ENCODE data around the gene HOXA10.

HOXA10 gene

DNA sequence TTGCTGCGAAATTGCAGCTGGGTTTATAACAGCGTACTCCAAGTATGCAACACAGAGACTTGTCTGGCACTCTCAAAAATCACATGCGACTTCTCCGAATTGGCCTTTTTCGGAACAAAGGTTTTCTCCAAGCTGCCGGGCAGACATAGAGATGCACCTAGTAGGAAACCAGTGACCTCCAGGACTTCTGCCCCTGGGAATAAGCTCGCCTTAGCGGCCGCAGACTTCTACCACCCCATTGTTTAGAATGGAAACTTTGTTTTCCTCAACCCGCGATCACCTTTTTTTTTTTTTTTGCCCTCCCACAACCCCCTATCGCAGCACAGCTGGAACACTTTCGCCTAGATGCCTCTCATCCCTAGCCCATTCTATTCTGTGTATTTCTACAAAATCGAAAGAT lies 4.9 kb upstream of the HOXA10 start:
- DNase-seq: no peak

- no peak for DNase-seq
These were observed 4.2 kb upstream of the HOXA10 start for GRCh38 chr7:27178366-27178765.

GRCh38 chr7:27177795-27178320 lies 3.7 kb upstream of the HOXA10 start:
- DNase-seq: no peak

DNA sequence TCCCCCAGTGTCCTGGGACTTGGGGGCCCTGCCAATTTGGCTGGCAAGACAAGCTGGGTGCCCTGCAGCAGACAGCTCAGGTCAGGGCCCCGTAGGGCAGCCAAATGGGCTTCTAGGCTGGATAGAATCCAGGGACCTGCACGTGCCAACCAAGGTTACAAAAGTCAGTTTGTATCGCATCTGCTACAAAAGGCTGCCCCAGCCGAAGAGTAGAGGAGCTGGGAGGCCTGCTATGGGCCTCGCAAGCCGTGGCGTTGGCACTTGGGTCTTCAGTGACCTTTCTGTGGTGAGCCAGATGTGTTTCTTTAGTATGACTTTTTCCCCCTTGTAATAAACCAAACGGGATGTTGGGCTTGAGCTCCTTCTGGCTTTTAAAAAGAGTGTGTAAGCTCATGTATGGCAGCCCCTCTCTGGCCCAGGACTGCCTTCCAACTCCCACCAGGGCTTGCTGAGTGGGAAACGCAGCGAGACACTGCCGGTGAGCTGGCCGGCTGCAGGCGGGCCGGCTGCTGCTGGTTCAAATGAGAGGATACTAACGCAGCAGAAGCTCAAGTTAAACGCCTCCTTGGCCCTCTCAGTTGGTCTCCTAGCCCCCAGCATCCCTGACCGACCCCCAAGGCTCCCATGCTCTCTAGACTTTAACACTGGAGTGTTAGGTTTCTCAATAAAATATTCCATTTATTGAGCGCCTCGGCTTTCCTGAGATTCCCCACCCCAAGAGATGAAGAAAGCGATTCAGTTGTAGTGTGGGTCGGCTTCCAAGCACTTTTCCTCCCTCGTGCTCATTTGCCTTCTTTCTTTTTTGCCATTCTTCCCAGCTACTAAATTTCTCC lies 3.1 kb upstream of the HOXA10 start:
- DNase-seq: no peak

DNA sequence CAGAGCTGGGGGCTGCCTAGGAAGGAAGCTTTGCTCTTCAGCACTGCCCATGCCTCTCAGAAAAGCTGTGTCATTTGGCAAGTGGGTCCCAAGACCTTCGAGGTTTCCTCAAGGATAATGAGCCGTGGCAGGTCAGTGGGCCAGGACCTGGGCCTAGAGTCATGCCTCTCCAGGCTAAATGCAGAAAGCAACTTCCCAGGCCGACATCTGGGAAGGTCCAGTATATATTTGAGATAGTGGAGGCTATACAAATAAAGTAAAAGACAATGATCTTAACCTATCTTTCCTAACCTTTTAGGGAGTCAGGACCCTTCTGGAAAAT lies 2.4 kb upstream of the HOXA10 start:
- DNase-seq: no peak

DNA sequence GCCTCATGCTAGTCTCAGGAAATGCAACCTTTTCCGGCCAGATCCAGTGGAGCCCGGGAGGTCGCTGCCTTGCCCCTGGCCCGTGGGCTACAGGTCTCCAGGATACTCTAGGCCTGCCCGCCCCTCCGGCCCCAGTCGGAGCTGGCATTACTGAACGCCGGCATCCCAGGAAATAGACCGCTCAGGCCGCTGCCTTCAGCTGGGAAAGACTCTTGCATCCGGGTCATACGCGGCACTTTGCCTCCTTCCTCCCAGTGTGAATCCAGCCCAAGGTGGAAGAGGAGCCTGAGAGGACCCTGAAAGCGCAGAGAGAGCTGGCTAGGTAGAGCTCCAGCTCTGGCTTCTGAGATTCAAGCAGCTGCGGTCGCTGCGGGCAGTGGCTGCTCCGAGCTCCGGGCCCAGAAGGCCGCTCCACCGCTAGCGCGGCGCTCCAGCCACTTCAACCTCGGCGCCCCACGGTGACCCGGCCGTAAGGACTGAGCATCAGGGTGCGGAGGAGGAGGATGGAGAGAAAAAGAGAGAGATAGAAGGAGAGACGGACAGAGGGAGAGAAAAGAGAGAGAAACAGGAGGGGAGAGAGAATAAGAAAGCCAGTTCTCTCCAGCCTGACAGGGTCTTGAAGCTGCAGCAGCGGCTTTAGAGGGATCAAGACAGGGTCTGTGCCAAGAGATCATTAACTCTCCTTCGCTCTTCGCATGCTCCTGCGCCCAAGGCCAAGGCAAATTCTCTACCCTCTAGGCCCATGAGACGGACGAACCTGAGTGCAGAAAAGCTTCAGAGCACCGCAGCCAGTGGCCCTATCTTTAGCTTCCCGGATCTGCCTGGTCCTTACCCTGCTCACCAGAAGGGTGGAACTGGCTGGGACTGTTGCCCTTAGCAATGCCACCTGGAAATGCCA lies 1.8 kb upstream of the HOXA10 start:
- no peak for DNase-seq

DNA sequence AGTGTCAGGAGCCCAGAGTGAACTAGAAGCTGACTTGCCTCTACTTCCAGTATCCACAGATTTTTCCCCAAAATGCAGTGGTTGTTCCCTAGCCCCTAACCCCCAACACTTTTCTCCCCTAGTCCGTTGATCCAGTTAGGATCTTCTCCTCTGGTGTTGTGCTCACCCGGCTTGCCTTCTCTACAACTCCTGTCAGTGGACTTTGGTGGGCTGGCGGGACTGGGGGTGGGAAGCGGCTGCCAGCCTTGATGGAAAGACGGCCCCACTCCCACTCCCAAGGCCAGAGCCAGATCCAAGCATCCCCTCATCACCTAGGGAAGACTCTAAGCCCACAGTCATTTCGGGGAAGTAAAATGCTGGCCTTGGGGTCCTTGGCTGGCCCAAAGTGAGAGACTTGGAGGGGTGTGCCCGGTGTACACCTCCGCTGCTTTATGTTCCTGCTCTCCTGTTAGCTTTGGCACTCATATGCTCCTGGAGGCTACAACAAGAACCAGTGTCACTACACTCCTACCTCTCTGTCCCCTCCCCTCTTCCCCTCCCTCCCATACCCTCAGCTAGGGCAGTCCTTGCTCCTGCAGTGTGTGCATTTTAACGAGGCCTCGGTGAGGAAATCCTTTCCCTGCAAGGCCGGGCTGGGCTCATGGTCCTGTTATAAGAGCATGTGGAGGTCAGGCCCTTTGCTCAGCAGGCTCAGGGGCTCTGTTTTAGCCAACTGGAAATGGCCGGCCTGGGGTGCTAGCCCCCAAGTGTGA lies 930 bp upstream of the HOXA10 start:
- no peak for DNase-seq

DNA sequence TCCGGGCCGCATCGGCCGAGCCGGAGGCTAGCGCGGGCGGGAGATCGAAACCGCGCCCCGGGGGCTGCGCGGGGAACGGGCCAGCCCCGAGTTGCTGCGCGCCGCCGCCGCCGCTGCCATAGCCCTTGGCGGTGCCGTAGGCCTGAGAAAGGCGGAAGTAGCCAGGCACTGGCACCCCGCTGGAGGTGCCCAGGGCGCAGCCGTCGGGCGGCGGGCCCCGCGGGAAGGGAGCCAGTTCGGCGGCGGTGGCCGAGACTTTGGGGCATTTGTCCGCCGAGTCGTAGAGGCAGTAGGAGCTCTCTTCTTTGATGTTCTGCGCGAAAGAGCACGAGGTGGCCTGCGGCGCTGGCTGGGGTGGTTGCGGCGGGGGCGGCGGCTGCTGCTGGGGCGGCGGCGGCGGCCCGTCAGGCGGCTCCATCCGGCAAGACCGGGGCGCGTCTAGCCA lies 587 bp downstream of the HOXA10 start:
- peak; percentile 26 for DNase-seq

DNA sequence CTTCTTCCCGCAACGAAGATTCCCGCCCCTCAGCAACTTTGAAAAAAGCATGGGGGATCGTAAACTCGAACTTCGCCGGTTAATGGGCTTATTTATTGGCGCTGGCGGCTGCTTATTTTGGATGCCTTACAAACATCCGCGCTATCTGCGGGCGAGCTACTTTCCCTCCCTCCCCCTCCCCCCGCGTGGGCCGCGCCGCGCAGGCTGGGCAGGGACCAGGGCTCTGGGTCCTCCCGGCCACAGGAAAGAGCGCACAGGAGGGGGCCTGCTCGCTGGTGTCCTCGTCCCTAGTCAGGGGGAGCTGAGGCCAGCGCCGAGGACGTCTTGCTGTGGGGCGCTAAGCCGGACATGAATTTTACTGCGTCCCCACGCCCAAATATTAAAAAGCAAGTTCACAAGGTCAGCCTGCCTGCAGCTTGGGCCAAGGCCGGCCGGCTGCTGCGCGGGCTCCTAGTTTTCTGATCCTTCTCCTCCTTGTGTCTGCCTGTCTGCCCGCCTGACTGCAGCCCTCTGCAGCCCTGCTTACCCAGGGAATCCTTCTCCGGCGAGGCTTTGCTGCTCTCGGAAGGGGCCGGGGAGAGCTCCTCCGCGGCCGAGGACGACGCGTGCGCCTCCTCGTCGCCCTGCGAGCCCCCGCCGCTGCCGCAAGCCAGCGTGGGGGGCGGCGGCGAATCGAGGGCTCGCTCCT lies 1.2 kb downstream of the HOXA10 start:
- no peak for DNase-seq

DNA sequence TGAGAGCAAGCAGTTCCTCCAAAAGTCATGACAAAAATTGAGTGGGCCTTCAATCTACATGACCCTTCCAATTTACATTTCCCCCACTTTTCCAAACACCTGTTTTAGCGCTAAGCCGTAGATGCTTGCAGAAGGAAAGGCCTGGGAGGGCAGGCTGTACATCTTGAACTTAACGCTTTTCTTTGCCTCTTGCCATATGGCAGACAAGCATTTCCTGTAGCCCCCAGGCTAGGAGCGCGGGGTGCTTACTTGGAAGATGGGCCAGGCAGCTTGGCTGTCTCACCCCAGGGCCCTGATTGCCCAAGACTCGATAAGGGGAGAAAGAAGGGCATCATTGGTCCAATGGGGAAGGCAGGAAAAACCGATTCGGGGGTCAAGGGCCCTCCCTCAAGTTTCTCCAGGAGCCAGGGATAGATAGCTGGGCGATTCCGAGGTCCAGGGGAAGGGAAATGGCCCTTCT lies 1.8 kb downstream of the HOXA10 start:
- DNase-seq: no peak

GRCh38 chr7:27171637-27172314 lies 2.3 kb downstream of the HOXA10 start:
- DNase-seq: no peak

- no peak for DNase-seq
These were observed 2.8 kb downstream of the HOXA10 start for GRCh38 chr7:27171325-27171636.

GRCh38 chr7:27170426-27171324 lies 3.4 kb downstream of the HOXA10 start:
- DNase-seq: no peak

DNA sequence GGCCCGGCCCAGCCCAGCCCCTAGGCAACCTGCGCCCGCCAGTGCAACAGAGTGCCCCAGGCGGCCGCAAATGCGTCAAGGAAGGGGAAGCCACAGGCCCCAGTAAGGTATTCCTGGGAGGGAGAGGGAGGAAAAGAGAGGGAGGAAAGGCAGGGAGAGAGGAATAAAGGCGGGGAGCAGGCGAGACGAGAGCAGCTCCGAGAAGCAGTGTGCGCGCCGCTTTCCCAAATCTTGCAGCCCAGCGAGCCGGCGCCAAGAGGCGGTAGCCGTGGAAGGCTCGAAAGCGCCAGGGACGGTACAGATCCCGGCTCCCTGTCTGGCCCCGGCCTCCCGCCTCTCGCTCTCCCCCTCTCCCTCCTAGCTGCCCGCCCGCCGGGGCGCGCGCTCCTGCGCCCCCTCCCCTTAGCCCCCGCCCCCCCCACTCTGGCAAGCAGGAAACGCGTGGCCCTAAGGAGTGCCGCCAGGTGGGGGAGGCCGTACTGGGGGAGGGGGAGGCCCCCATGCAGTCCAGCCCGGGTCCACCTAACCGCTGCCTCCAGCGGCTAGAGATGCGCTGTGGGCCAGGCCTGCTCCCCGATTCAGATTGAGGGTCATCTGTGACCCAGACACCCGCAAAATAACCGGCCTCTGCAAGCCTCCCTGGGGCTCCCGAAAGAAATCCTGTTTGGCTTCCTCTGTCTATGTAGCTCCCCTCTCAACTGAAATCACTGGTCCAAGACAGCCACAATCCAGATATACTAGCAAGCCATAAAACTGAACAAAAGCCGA lies 4.3 kb downstream of the HOXA10 start:
- no peak for DNase-seq

- no peak for DNase-seq
These were observed 5.7 kb downstream of the HOXA10 start for GRCh38 chr7:27168265-27168947.

DNA sequence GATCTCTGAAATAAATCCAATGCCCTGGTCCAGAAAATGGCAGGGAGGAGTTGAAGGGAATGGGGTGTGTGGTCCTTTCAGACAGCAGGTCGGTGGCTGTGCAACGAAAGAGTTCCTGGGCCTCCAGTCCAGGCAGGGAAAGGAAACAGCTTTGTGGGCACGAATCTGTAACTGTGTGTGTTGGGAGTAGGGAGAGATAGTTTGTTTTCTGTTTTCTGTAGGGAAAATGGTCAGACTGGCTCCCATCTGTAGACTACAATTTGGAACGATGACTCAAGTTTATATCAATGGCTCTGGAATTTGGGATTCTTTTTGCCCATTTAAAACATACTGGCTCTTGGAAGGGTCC lies 6.2 kb downstream of the HOXA10 start:
- DNase-seq: no peak

GRCh38 chr7:27166531-27167505 lies 7.3 kb downstream of the HOXA10 start:
- no peak for DNase-seq

GRCh38 chr7:27165996-27166530 lies 8.1 kb downstream of the HOXA10 start:
- DNase-seq: no peak

Data from CD4-positive, alpha-beta T cell treated with Interleukin-12 subunit alpha and Interleukin-12 subunit beta, for 1 hour (primary cell).